ENCODE results near the gene C19orf33.

DNA sequence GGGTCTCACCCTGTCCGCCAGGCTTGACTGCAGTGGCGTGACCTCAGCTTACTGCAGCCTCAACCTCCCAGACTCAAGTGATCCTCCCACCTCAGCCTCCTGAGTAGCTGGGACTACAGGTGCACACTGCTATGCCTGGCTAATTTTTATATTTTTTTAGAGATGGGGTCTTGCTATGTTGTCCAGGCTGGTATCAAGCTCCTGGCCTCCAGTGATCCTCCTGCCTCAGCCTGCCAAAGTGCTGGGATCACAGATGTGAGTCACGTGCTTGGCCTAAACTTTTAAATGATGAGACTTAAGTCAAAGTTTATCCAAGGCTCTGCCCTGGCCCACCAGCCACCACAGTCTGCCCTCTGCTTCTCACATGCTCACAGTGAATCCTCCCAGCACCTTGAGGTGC lies 2.2 kb downstream of the C19orf33 start:
- TF ChIP-seq ZNF274 (IDR thresholded peaks at IDR 0.05; ENCODE audit: borderline replicate concordance, extremely low read depth, low read length) (no peak), POLR2AphosphoS5 (IDR thresholded peaks at IDR 0.05; ENCODE audit: low read depth, low read length) (no peak)
- TF ChIP-seq, protein P1, sequence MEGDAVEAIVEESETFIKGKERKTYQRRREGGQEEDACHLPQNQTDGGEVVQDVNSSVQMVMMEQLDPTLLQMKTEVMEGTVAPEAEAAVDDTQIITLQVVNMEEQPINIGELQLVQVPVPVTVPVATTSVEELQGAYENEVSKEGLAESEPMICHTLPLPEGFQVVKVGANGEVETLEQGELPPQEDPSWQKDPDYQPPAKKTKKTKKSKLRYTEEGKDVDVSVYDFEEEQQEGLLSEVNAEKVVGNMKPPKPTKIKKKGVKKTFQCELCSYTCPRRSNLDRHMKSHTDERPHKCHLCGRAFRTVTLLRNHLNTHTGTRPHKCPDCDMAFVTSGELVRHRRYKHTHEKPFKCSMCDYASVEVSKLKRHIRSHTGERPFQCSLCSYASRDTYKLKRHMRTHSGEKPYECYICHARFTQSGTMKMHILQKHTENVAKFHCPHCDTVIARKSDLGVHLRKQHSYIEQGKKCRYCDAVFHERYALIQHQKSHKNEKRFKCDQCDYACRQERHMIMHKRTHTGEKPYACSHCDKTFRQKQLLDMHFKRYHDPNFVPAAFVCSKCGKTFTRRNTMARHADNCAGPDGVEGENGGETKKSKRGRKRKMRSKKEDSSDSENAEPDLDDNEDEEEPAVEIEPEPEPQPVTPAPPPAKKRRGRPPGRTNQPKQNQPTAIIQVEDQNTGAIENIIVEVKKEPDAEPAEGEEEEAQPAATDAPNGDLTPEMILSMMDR (IDR thresholded peaks at IDR 0.05; ENCODE audit: control extremely low read depth in 1 of 3, insufficient read depth in 1 of 3, low read depth in 1 of 3, low read length in 3 of 3) = no peak

Data from H1 (cell line).